GM21528 (cell line): ENCODE measurements around the gene POLRMT.

ENCODE experiments used
- ATAC-seq: cut with Tn5 transposase; IDR thresholded peaks from one replicate; pipeline ENCODE4 v1.9.1; 2021; ENCODE audit warnings: mild to moderate bottlenecking, moderate library complexity; ENCODE audit not compliant: unreplicated experiment, low FRiP score

The POLRMT gene

GRCh38 chr19:583198-583967 is 50.0 kb downstream of the POLRMT start:
- ATAC-seq: no peak

DNA sequence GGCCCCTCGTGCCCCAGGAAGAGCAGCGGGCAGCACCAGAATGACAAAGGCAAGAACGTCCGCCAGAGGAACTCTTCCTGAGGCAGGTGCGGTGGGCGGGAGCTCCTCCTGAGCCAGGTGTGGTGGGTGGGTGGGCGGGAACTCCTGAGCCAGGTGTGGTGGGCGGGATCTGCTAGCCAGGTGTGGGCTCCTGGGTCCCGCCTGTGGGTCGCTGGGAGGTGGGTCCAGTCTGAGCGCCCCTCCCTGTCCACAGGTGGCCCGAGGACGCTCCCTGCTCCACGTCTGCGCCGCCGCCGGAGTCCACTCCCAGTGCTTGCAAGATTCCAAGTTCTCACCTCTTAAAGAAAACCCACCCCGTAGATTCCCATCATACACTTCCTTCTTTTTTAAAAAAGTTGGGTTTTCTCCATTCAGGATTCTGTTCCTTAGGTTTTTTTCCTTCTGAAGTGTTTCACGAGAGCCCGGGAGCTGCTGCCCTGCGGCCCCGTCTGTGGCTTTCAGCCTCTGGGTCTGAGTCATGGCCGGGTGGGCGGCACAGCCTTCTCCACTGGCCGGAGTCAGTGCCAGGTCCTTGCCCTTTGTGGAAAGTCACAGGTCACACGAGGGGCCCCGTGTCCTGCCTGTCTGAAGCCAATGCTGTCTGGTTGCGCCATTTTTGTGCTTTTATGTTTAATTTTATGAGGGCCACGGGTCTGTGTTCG is 50.7 kb downstream of the POLRMT start:
- ATAC-seq: no peak

DNA sequence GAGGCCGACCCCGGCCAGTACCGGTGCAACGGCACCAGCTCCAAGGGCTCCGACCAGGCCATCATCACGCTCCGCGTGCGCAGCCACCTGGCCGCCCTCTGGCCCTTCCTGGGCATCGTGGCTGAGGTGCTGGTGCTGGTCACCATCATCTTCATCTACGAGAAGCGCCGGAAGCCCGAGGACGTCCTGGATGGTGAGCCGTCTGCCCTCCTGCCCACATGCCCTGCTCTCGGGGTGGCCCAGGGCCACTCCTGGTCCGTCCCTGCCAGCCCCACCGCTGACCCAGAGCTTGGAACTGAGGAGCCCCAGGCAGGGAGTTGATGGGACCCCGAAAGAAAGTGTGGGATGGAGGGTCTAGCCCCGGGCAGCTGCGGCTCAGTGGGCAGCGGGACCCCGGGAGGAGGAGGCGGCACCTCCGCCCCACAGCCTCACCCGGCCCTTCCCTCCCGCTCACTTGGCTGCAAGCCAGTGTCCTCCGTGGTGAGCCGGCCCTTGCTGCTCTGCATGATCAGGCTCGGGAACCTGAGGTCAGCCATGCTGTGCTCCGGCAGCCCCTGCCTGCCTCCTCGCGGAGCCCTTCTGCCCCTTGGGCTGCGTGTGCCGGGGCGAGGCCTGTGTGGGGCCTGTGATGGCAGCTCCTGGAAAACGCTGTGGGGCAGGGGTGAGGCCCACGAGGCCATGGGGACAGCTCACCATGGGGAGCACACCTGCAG is 51.8 kb downstream of the POLRMT start:
- ATAC-seq: no peak

GRCh38 chr19:580274-580835 is 53.0 kb downstream of the POLRMT start:
- no peak for ATAC-seq

DNA sequence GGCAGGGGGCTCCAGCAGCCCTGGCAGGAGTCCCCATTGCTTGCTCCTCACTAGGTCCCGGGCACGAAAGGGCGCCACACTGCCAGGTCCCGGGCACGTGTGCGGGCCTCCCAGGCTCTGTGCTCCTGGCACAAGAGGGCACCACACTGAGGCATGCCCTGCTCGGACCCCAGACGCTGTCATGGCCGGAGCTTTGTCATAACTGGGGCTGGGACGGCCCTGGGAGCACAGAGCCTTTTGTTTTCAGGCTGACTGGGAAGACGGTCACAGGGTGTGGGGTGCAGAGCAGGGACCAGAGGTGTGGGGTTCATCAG is 53.5 kb downstream of the POLRMT start:
- ATAC-seq: no peak

- no peak for ATAC-seq
These were observed 54.1 kb downstream of the POLRMT start for GRCh38 chr19:579111-579841.

- no peak for ATAC-seq
These were observed 55.6 kb downstream of the POLRMT start for GRCh38 chr19:577439-578392.

DNA sequence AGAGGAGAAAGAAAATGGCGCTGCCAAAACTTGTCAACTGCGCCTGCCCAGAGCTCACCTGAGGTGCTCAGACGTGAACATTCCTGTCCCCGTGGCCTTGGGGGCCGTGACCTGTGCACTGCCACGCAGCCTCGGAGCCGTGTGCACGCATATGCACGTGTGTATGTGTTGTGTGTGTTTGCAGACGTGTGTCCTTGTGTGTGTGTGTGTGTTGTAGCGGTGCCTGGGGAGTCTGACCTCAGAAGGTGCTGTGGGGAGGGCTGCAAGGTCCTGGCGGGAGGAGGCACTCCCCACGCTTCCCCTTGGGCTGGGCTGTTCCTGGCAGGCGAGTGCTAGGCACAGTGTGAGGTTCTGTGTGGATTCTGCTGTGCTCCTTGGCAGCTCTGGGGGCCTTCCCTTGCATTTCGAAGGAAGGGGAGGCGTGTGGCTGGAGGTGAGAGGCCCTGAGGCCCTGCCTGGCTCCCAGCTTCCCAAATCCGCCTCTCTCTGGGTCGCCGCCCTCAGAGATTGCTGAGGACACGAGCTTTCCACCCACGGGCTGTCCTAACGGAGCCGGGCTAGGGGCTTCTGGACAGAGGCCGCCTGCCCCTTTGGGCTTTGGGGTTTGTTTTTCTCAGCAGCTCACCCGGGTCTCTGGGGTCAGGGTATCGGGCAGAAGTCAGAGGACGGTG is 56.4 kb downstream of the POLRMT start:
- no peak for ATAC-seq

- ATAC-seq: no peak
These were observed 57.5 kb downstream of the POLRMT start for GRCh38 chr19:575527-576506.

- no peak for ATAC-seq
These were observed 58.4 kb downstream of the POLRMT start for GRCh38 chr19:574658-575526.

- no peak for ATAC-seq
These were observed 59.9 kb downstream of the POLRMT start for GRCh38 chr19:573519-573825.

GRCh38 chr19:572743-573518 is 60.4 kb downstream of the POLRMT start:
- ATAC-seq: peak; percentile 39

DNA sequence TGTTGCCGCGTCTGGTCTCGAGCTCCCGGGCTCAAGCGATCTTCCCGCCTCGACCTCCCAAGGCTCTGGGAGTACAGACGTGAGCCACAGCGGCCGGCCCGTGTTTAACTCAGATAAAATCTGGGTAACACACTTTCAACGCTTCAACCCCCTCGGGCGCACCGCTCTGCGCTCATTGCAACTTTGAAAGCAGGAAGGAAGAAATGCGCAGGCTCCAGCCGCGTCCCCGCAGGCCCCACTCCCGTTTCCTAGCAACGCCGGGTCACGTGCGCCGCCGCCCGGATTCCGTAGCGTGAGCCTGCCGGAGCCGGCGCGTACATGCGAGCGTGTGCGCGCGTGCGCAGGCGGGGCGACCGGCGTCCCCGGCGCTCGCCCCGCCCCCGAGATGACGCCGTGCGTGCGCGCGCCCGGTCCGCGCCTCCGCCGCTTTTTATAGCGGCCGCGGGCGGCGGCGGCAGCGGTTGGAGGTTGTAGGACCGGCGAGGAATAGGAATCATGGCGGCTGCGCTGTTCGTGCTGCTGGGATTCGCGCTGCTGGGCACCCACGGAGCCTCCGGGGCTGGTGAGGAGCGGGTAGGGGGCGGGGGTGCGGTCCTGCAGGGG is 61.1 kb downstream of the POLRMT start, which contains the start of gene BSG:
Gene BSG (plus strand): TSS at position 457 of the 603 bp plus-strand sequence. CDS start 39 bp downstream, at position 496.
- peak; percentile 61 for ATAC-seq

DNA sequence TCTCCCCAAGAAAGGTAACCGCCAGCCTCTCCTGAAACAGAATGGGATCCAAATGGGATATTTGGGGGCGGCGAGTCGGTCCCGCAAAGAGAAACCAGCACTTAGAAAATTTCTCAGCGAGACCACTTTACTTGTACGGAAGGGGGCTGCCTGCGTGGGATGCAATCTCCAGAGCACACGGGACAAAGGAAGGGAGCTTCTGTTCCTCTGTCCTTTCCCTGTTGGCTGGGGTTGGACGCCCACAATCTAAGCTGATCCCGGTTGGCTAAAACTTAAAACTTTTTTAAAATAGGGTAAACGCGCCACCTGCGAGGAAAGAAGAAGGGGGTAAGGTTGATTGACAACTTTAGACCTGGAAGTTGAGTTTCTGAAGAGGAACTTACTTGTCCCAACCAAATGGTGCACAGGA is 61.8 kb downstream of the POLRMT start:
- ATAC-seq: peak; percentile 11

DNA sequence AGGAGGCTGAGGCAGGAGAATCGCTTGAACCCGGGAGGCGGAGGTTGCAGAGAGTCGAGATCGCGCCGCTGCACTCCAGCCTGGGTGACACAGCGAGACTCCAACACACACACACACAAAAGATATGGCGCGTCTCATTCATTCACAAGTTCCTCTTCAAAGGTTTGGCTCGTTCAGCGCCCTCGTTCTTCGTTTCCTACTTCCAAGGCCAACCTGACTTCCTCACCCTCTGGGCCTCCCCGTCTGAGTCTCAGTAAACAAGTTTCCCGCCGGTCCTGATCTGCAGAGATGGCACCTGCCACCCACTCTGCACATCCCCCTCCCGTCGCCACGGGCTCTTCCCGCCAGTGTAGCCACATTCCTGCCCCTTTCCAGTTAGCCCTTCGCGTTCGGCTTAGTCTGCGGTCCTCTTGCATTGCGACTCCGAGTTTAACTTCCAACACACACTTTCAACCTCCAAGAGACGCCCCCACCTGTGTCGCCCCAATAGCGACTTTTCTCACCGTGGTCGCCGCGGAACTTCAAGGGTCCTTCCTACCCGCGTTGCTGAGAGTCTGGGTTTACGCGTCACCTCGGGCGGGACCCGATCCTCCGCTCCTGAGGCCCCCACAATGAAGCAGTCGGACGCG is 62.3 kb downstream of the POLRMT start:
- ATAC-seq: no peak
